HFFc6 (cell line): ENCODE measurements around the gene DUSP8. TPM values are rescaled to one million over a fixed set of nuclear protein-coding genes. Genes with fewer than 3 reads are reported as not detected.

Source experiments
- DNase-seq: peaks from one replicate; pipeline ENCODE4 v3.0.0-alpha.2; 2018
- H3K27ac Mint-ChIP-seq: 2 replicates; pipeline ENCODE4 v1.8.0; 2020; ENCODE audit warnings: mild to moderate bottlenecking, mixed read lengths
- H3K27me3 Mint-ChIP-seq: 2 replicates; pipeline ENCODE4 v1.8.0; 2021; ENCODE audit warnings: mild to moderate bottlenecking, moderate library complexity, mixed read lengths; ENCODE audit not compliant: insufficient read depth
- H3K36me3 Mint-ChIP-seq: 2 replicates; pipeline ENCODE4 v1.8.0; 2021; ENCODE audit warnings: low read depth, mixed read lengths
- H3K4me1 Mint-ChIP-seq: 2 replicates; pipeline ENCODE4 v1.8.0; 2020; ENCODE audit warnings: low read depth, mixed read lengths
- H3K4me3 Mint-ChIP-seq: 2 replicates; pipeline ENCODE4 v1.8.0; 2020; ENCODE audit warnings: mild to moderate bottlenecking, moderate library complexity, mixed read lengths
- H3K9me3 Mint-ChIP-seq: 2 replicates; pipeline ENCODE4 v1.8.0; 2020; ENCODE audit warnings: mild to moderate bottlenecking, mixed read lengths
- CTCF ChIP-seq: fragments of 200-600 bp; sonication (generic); IDR thresholded peaks from 2 replicates; pipeline ENCODE4 v1.5.0; 2021; ENCODE audit warnings: antibody characterized with exemption, mild to moderate bottlenecking
- total RNA-seq, 6 experiments: library from RNA; stranded (reverse); fragmentation: NEBNext Ultra II Directional; extraction: Animal tissue kit (Norgen Biotek cat#: 25700); gene quantifications; 2 replicates in 1 of 6; 3 replicates in 5 of 6; pipeline ENCODE4 v1.2.3, GENCODE V29; 2021

DUSP8 gene
- total RNA-seq, 6 experiments from 2014 or later = 0.38 to 1.6 (median 0.81) TPM

DNA sequence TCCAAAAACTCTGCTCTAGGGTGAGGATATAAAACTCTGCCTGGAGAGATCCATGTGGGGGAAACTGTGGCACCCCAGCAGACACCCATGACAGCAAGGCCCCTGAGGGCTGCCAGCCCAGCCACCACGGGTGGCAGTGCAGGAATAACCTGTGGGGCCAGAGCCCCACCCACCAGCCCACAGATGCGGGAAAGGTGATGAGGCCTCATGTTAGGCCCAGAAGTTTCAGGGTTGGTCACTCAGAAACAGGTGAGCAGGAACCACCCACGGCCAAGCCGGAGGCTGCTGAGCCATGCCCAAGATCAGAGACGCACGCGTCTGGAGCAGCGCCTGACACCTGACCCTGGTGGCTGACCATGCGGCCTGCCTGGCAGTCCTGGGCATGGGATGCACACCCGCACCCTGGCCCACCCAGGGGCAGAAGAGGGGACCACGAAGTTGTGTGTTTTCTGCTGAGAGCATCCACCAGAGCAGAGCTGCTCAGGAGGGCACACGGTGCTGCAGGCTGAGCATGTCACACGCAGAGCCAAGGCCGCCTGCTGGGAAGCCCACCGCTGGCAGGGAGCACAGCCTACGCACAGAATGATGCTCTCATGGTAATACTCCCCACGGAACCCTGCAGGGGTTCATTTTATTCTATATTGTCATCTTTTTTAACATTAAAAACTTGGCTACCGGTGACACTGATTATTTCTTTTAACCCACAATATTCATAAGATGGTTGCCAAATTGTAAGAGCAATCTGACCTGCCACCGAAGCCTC lies 41.2 kb downstream of the DUSP8 start:
- Mint-ChIP-seq H3K4me1 (peaks cover 39% of the 10 kb centered on the region), H3K27ac (no peak overlapping the region), H3K4me3 (no peak overlapping the region)

GRCh38 chr11:1529774-1530173 lies 42.3 kb downstream of the DUSP8 start:
- Mint-ChIP-seq H3K36me3 (no peaks in the 10 kb centered on the region), H3K4me3 (no peak overlapping the region), H3K27me3 (no peaks in the 10 kb centered on the region), H3K9me3 (no peaks in the 10 kb centered on the region), H3K4me1 (peaks cover 28% of the 10 kb centered on the region), H3K27ac (no peak overlapping the region)
- no peak for DNase-seq
- no peak for TF ChIP-seq CTCF

More for the DNA sequence above, 41.2 kb downstream of the DUSP8 start:
- Mint-ChIP-seq H3K36me3 (no peaks in the 10 kb centered on the region), H3K9me3 (no peaks in the 10 kb centered on the region), H3K27me3 (no peaks in the 10 kb centered on the region)
- no peak for DNase-seq
- TF ChIP-seq CTCF = no peak

DNA sequence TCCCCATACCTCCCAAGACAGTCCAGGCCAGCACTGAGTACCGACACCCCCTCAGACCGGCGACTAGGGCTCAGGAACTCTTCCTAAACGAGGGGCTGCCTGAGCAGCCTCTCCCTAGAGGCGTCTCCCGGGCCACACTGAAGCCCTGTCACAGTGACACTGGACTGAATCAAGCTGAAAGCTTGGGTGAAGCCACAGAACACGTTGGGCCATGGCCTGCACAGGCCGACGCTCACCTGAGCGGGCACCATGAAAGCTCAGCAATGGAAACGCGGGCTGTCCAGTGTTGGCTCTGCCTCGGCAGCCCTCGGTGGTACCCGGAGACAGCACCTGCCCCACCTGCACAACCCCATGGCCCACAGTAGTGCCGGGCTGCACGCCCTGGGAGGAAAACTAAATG lies 42.8 kb downstream of the DUSP8 start:
- Mint-ChIP-seq H3K4me1 (peaks cover 23% of the 10 kb centered on the region), H3K27ac (no peak overlapping the region), H3K36me3 (no peaks in the 10 kb centered on the region), H3K4me3 (no peak overlapping the region), H3K27me3 (no peaks in the 10 kb centered on the region), H3K9me3 (no peaks in the 10 kb centered on the region)
- DNase-seq = no peak
- no peak for TF ChIP-seq CTCF

DNA sequence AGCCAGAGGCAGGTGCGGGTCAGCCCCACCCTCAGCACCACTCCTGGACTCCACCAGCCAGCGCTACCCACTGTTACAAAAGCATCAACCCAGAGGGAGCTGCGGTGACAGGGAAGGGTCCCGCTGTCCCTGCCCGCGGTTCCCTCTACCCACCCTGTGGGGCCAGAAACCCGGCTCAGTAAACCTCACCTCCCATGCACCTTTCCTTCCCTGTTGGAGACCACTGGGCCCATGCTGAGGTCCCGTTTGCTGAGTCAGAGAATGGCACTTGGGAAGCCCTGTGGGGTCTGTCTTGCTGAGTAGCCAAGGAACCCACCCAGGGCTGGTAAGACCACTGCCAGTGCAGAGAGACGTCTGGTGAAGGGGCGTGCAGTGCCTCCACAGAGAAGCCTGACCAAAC lies 43.4 kb downstream of the DUSP8 start:
- no peak for DNase-seq

GRCh38 chr11:1526785-1527184 lies 45.3 kb downstream of the DUSP8 start:
- DNase-seq = no peak
- Mint-ChIP-seq H3K36me3 (no peaks in the 10 kb centered on the region), H3K27me3 (no peaks in the 10 kb centered on the region; the same call in 1 of the 2 replicates), H3K4me1 (peaks cover 7% of the 10 kb centered on the region), H3K4me3 (no peak overlapping the region), H3K27ac (no peak overlapping the region), H3K9me3 (no peaks in the 10 kb centered on the region)
- TF ChIP-seq CTCF = no peak

More for the DNA sequence above, 43.4 kb downstream of the DUSP8 start:
- H3K9me3 Mint-ChIP-seq = no peaks in the 10 kb centered on the region
- no peak overlapping the region for H3K27ac Mint-ChIP-seq
- no peaks in the 10 kb centered on the region; the same call in 1 of the 2 replicates for H3K27me3 Mint-ChIP-seq
- TF ChIP-seq CTCF = no peak
- no peak overlapping the region for H3K4me3 Mint-ChIP-seq
- no peaks in the 10 kb centered on the region for H3K36me3 Mint-ChIP-seq
- H3K4me1 Mint-ChIP-seq = peaks cover 20% of the 10 kb centered on the region
